Measurements from ENCODE around the gene RAB27B. TPM values are rescaled to one million over a fixed set of nuclear protein-coding genes. Genes with fewer than 3 reads are reported as not detected.
A peak's percentile ranks its signal among the peaks of the same experiment; 100 is the strongest.

The RAB27B gene
- total RNA-seq, 1 experiment from 2014 or later: 9.9 TPM

- Histone ChIP-seq H3K4me2 (no peak overlapping the region), H3F3A (ENCODE audit: insufficient read depth, low read depth) (peaks cover 49% of the 10 kb centered on the region), H2AFZ (no peak overlapping the region), H3K27ac (0 out of 2 replicates have a peak overlapping the region, but pooled peaks have one; percentile 99), H3K9me2 (ENCODE audit: insufficient read depth) (no peaks in the 10 kb centered on the region), H3K4me1 (replicated peaks; ENCODE audit: insufficient read depth) (peaks cover 39% of the 10 kb centered on the region), H3K79me2 (ENCODE audit: low read depth) (peaks cover 12% of the 10 kb centered on the region), H3K36me3 (ENCODE audit: low read depth) (no peaks in the 10 kb centered on the region), H3K27me3 (ENCODE audit: insufficient read depth, low read depth) (no peaks in the 10 kb centered on the region), H4K20me1 (ENCODE audit: insufficient read depth) (no peaks in the 10 kb centered on the region), H3K9me3 (ENCODE audit: insufficient read depth, low read depth) (no peaks in the 10 kb centered on the region), H3K4me3 (no peak overlapping the region)
- no TSS peak for BruUV-seq (replicated peaks)
- no peak for DNase-seq
- POLR2A ChIA-PET (ENCODE audit: unreplicated experiment): no interaction called here
- TF ChIP-seq EZH2 (IDR thresholded peaks at IDR 0.05; ENCODE audit: low read depth): no peak
- TF ChIP-seq CTCF (conservative IDR thresholded peaks at IDR 0.05): no peak
- CTCF ChIA-PET: no interaction called here
- intact Hi-C loops (cut with micrococcal nuclease; ENCODE audit: unreplicated experiment): loop anchor here (10.0 kb wide), 2 partner anchors 150 to 160 kb away; no protein-coding TSS in a partner anchor
Observed at GRCh38 chr18:54824761-54825160, 3.5 kb upstream of the RAB27B start.

DNA sequence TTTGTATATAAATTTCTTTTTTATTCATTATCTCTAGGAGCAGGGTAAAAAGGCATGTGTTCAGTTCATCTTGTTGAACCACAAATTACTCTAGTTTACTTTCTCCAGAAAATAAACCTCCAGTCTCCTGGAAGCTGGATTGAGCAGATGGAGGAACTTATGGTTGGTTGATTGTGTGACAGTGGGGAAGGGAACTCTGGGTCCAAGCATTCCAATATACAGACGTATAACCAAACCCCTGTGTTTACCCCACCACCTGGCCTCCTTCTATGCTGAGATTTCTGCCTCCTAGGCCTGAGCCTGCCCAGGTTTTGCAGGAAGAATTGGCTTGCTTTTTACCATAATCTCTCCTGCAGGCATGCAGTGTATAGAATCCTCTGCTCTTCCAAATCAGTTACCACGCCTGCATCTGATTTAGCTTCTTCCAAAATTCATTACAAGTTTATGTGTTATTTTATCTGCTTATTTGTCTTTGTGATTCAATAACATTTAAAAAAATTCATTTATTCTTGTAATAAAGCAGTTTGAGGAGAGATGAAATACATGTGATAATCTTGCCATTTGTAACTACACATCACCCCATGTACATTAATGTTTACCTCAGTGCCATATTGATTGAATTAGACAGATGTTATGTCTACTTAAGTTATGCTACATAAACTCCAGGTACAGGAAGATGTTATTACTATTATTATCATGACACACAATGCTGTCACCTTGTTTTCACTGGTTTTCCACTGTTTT, 2.5 kb upstream of the RAB27B start:
- ChIA-PET CTCF (no interaction called here), POLR2A (ENCODE audit: unreplicated experiment) (interaction anchor here (0.7 kb wide), 1 partner anchor 55 kb away, joined by 5 read pairs; no protein-coding TSS in a partner anchor)
- intact Hi-C loops (cut with micrococcal nuclease; ENCODE audit: unreplicated experiment): loop anchor here (10.0 kb wide), 2 partner anchors 151 to 159 kb away; no protein-coding TSS in a partner anchor
- H3K4me3 ChIP-seq: no peak overlapping the region
- H3K4me1 ChIP-seq (replicated peaks; ENCODE audit: insufficient read depth): peaks cover 48% of the 10 kb centered on the region
- H4K20me1 ChIP-seq (ENCODE audit: insufficient read depth): no peaks in the 10 kb centered on the region
- DNase-seq: no peak
- H3K4me2 ChIP-seq: no peak overlapping the region
- TF ChIP-seq CTCF (conservative IDR thresholded peaks at IDR 0.05) (no peak), EZH2 (IDR thresholded peaks at IDR 0.05; ENCODE audit: low read depth) (no peak)
- H2AFZ ChIP-seq: no peak overlapping the region
- H3K9me3 ChIP-seq (ENCODE audit: insufficient read depth, low read depth): no peaks in the 10 kb centered on the region
- H3F3A ChIP-seq (ENCODE audit: insufficient read depth, low read depth): peaks cover 54% of the 10 kb centered on the region
- no peak overlapping the region for H3K27ac ChIP-seq
- H3K9me2 ChIP-seq (ENCODE audit: insufficient read depth): no peaks in the 10 kb centered on the region
- no peaks in the 10 kb centered on the region for H3K27me3 ChIP-seq (ENCODE audit: insufficient read depth, low read depth)
- no TSS peak for BruUV-seq (replicated peaks)
- peaks cover 23% of the 10 kb centered on the region for H3K79me2 ChIP-seq (ENCODE audit: low read depth)
- peaks cover 6% of the 10 kb centered on the region; the same call in 1 of the 2 replicates for H3K36me3 ChIP-seq (ENCODE audit: low read depth)

- peaks cover 27% of the 10 kb centered on the region for H3K4me1 ChIP-seq (replicated peaks; ENCODE audit: insufficient read depth)
- H3K27ac ChIP-seq: peak overlapping the region; percentile 90
- no TSS peak for BruUV-seq (replicated peaks)
- H3K9me3 ChIP-seq (ENCODE audit: insufficient read depth, low read depth): peaks cover 13% of the 10 kb centered on the region; the same call in 1 of the 2 replicates
- TF ChIP-seq EZH2 (IDR thresholded peaks at IDR 0.05; ENCODE audit: low read depth) (no peak), CTCF (conservative IDR thresholded peaks at IDR 0.05) (no peak)
- no peaks in the 10 kb centered on the region for H3K9me2 ChIP-seq (ENCODE audit: insufficient read depth)
- peak overlapping the region; percentile 92 for H3K4me2 ChIP-seq
- peak overlapping the region; percentile 95 for H3K4me3 ChIP-seq
- H4K20me1 ChIP-seq (ENCODE audit: insufficient read depth): no peaks in the 10 kb centered on the region
- peak overlapping the region; percentile 78; the same call in 1 of the 2 replicates for H2AFZ ChIP-seq
- peaks cover 22% of the 10 kb centered on the region for H3K36me3 ChIP-seq (ENCODE audit: low read depth)
- H3F3A ChIP-seq (ENCODE audit: insufficient read depth, low read depth): peaks cover 29% of the 10 kb centered on the region
- DNase-seq: no peak
- no peaks in the 10 kb centered on the region for H3K27me3 ChIP-seq (ENCODE audit: insufficient read depth, low read depth)
- peaks cover 53% of the 10 kb centered on the region for H3K79me2 ChIP-seq (ENCODE audit: low read depth)
- ChIA-PET CTCF (no interaction called here), POLR2A (ENCODE audit: unreplicated experiment) (no interaction called here)
- intact Hi-C loops (cut with micrococcal nuclease; ENCODE audit: unreplicated experiment): loop anchor here (1.0 to 10.0 kb wide), 3 partner anchors 53 to 156 kb away; no protein-coding TSS in a partner anchor
Observed at GRCh38 chr18:54828986-54829385, 709 bp downstream of the RAB27B start.

All from PC-9 (cell line).